Activated CD8-positive, alpha-beta T cell treated with anti-CD3 and anti-CD28 coated beads for 36 hours (primary cell): ENCODE results near the gene TIMP4. TPM values are rescaled to one million over a fixed set of nuclear protein-coding genes. Genes with fewer than 3 reads are reported as not detected.

Source experiments
- ATAC-seq: fragments of 200-7000 bp; cut with Tn5 transposase; one replicate; pipeline ENCODE4 v1.10.0; 2021; ENCODE audit warnings: mild to moderate bottlenecking, moderate library complexity
- CTCF ChIA-PET: fragments of 350-600 bp; sonication (Branson Sonifier 250); formaldehyde crosslinking; loops from one replicate; lab custom pipeline; 2021; ENCODE audit warnings: antibody characterized with exemption; lab: Charles Lee
- POLR2A ChIA-PET: fragments of 350-600 bp; sonication (Branson Sonifier 250); formaldehyde crosslinking; loops from one replicate; lab custom pipeline; 2021; ENCODE audit warnings: antibody characterized with exemption; lab: Charles Lee
- DNase-seq: peaks from one replicate; pipeline ENCODE4 v3.0.0-alpha.2; 2020
- H3K27ac Mint-ChIP-seq: one replicate; pipeline ENCODE4 v1.8.0; 2021; ENCODE audit warnings: mild to moderate bottlenecking, mixed read lengths
- H3K27me3 Mint-ChIP-seq: one replicate; pipeline ENCODE4 v1.8.0; 2021; ENCODE audit warnings: mixed read lengths
- H3K36me3 Mint-ChIP-seq: one replicate; pipeline ENCODE4 v1.8.0; 2021; ENCODE audit warnings: low read depth, mixed read lengths
- H3K4me1 Mint-ChIP-seq: one replicate; pipeline ENCODE4 v1.8.0; 2021; ENCODE audit warnings: low read depth, mixed read lengths
- H3K4me3 Mint-ChIP-seq: one replicate; pipeline ENCODE4 v1.8.0; 2021; ENCODE audit warnings: mild to moderate bottlenecking, moderate library complexity, mixed read lengths
- H3K9me3 Mint-ChIP-seq: one replicate; pipeline ENCODE4 v1.8.0; 2021; ENCODE audit warnings: mixed read lengths
- intact Hi-C: fragments of 100-400 bp; cut with micrococcal nuclease; formaldehyde crosslinking; loops from one replicate; pipeline ENCODE4 v1.10.0; 2022
- total RNA-seq, 2 experiments: library from RNA; stranded (reverse); gene quantifications; one replicate each; pipeline ENCODE4 v1.2.3, GENCODE V29; 2021
- TF ChIP-seq, protein P1 (sequence below): fragments of 200-600 bp; IDR thresholded peaks from one replicate; pipeline ENCODE4 v1.8.0; 2022; ENCODE audit warnings: antibody characterized with exemption, mild to moderate bottlenecking

Gene TIMP4
- total RNA-seq, 2 experiments from 2014 or later, result not detected

DNA sequence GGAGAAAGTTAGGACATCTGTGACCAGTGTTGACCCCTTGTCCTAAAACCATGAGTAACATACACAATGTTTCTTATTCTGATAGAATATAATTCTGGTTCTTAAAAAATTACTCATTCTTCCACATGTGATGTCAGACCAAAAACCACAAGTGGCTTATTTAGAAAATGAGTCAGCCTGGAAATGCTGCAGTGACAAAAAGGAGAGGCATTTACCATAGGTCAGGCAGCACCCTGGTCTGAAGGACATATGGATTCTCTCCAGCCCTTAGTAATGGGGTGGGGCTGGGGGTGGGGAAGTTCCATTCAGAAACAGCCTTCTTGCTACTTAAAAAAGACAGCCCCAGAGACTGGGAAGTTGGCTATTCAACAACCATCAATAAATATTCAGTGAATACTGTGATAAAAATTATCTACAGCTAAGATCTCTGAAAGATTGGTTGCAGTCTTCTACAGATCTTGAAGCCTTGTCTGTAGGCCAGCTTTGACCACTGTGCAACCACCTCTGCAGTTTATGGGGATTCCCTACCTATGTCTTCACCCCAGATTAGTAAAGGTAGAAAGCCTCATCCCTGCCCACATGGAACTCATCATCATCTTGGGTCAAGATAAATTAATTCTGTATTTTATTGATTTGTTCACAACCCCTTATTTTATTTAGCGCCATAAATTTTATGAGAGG, 34.9 kb upstream of the TIMP4 start:
- Mint-ChIP-seq H3K27ac (peak overlapping the region; percentile 92), H3K27me3 (no peaks in the 10 kb centered on the region), H3K9me3 (no peaks in the 10 kb centered on the region), H3K4me1 (peaks cover 64% of the 10 kb centered on the region), H3K36me3 (no peaks in the 10 kb centered on the region), H3K4me3 (peak overlapping the region; percentile 49)
- TF ChIP-seq, protein P1, sequence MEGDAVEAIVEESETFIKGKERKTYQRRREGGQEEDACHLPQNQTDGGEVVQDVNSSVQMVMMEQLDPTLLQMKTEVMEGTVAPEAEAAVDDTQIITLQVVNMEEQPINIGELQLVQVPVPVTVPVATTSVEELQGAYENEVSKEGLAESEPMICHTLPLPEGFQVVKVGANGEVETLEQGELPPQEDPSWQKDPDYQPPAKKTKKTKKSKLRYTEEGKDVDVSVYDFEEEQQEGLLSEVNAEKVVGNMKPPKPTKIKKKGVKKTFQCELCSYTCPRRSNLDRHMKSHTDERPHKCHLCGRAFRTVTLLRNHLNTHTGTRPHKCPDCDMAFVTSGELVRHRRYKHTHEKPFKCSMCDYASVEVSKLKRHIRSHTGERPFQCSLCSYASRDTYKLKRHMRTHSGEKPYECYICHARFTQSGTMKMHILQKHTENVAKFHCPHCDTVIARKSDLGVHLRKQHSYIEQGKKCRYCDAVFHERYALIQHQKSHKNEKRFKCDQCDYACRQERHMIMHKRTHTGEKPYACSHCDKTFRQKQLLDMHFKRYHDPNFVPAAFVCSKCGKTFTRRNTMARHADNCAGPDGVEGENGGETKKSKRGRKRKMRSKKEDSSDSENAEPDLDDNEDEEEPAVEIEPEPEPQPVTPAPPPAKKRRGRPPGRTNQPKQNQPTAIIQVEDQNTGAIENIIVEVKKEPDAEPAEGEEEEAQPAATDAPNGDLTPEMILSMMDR, result no peak
- peak; percentile 73 for DNase-seq
- ATAC-seq, result peak; percentile 73
- ChIA-PET POLR2A (interaction anchor here (0.6 kb wide), 1 partner anchor 32 kb away, joined by 3 read pairs; no protein-coding TSS in a partner anchor), CTCF (interaction anchor here (1.2 to 2.6 kb wide), 2 partner anchors 58 to 287 kb away, joined by 3 to 9 read pairs; no protein-coding TSS in a partner anchor)
- intact Hi-C loops, result no loop called here

DNA sequence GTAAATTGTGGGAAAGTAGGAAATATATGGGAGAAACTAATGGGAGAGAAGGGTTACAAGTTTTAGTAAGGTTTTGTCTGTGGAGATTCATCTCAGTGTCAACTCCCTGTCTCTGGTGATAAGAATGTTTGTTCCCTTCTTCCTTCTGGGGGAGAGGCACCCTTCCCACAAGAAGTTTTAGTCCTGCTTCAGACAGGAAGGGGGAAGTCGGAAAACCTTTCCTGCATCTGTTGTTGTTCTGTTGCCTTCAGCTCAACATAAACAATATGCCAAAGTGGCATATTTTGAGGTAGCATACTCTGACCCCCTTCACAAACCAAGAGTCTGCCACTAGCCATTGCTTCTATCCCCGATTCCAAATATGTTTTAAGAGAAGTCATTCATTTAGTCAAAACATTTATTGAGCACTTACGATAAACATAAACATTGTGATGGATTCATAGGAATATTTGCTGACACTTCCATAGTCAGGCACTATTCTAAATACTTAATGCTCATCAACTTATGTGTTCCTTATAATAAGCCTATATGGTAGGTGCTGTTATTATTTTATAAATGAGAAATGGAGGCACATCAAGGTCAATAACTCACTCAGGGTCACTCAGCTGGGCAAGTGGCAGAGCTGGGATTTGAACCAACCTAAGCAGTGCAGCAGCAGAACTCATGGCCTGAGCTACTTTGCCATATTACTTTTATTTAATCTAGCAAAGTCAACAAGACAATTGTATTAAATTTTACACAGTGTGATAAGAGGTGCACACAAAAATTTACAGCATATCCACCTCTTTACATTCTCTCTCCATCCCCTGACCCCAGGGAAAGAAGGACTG, 34.2 kb upstream of the TIMP4 start:
- Mint-ChIP-seq H3K36me3 (no peaks in the 10 kb centered on the region), H3K27ac (peak overlapping the region; percentile 92)
- POLR2A ChIA-PET, result interaction anchor here (0.6 kb wide), 1 partner anchor 32 kb away, joined by 3 read pairs; no protein-coding TSS in a partner anchor

DNA sequence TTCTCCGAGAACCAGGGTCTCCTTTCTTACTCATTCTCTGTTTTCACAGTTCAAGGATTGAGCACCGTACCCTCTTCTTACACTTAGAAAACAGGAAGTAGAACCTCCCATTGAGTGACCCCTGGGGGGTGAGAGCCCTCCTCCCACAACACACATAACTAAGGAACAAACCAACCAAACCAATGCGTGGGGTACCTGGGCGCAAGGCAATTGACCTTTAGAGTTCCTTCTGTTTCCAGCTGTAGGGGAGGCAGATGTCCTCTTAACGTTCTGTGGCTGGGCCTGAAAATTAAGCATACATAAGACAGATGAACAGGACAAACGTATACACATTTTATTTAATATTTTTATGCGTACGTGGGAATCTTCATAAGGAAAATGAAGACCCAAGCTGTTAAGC, 33.5 kb upstream of the TIMP4 start:
- Mint-ChIP-seq H3K4me1 (peaks cover 67% of the 10 kb centered on the region), H3K27ac (peak overlapping the region; percentile 92), H3K9me3 (no peaks in the 10 kb centered on the region), H3K4me3 (no peak overlapping the region), H3K27me3 (no peaks in the 10 kb centered on the region), H3K36me3 (no peaks in the 10 kb centered on the region)
- ATAC-seq (no peak), DNase-seq (no peak)
- intact Hi-C loops, result no loop called here
- POLR2A ChIA-PET, result no interaction called here
- CTCF ChIA-PET, result interaction anchor here (1.9 kb wide), 1 partner anchor 16 kb away, joined by 5 read pairs; no protein-coding TSS in a partner anchor
- TF ChIP-seq, protein P1, result no peak

More for the DNA sequence above, 34.2 kb upstream of the TIMP4 start:
- no peak overlapping the region for H3K4me3 Mint-ChIP-seq
- DNase-seq, result no peak
- TF ChIP-seq, protein P1, result no peak
- CTCF ChIA-PET, result interaction anchor here (1.2 to 1.9 kb wide), 2 partner anchors 17 to 57 kb away, joined by 3 to 5 read pairs; no protein-coding TSS in a partner anchor
- no peaks in the 10 kb centered on the region for H3K27me3 Mint-ChIP-seq
- ATAC-seq, result no peak
- H3K9me3 Mint-ChIP-seq, result no peaks in the 10 kb centered on the region
- H3K4me1 Mint-ChIP-seq, result peaks cover 67% of the 10 kb centered on the region
- intact Hi-C loops, result no loop called here

DNA sequence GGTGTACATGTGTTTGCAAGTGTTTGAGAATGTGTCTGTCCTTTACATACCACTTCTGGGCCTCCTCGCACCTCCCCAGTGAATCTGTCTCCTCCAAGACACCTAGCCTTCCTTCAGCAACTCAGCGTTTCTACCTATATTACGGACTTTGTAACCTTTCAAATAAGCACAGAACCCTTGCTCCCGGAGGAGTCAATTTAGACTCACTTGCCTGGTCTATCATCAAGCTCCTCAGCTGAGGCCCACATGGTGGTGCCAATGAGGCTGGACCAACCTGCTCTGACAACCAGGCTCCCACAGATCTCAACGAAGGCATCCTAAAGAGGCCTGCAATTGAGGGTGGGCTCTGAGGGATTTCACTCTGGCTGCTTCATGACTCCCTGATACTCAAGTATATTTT, 32.8 kb upstream of the TIMP4 start:
- TF ChIP-seq, protein P1, result no peak
- ChIA-PET CTCF (interaction anchor here (1.9 kb wide), 1 partner anchor 16 kb away, joined by 5 read pairs; no protein-coding TSS in a partner anchor), POLR2A (no interaction called here)

More for the DNA sequence above, 32.8 kb upstream of the TIMP4 start:
- no peak overlapping the region for H3K4me3 Mint-ChIP-seq
- ATAC-seq (no peak), DNase-seq (no peak)
- H3K4me1 Mint-ChIP-seq, result peaks cover 66% of the 10 kb centered on the region
- intact Hi-C loops, result no loop called here
- no peaks in the 10 kb centered on the region for H3K36me3 Mint-ChIP-seq
- no peak overlapping the region for H3K27ac Mint-ChIP-seq
- no peaks in the 10 kb centered on the region for H3K9me3 Mint-ChIP-seq
- no peaks in the 10 kb centered on the region for H3K27me3 Mint-ChIP-seq
